ENCODE results near the gene CDON. TPM values are rescaled to one million over a fixed set of nuclear protein-coding genes. Genes with fewer than 3 reads are reported as not detected.
"Not testable (repeated sequence)": the region's sequence is repeated elsewhere in the genome, so short reads cannot be mapped to it uniquely, and the experiment has no call there.

Gene CDON
- total RNA-seq, 1 donor from 2014 or later = 19.9 TPM

DNA sequence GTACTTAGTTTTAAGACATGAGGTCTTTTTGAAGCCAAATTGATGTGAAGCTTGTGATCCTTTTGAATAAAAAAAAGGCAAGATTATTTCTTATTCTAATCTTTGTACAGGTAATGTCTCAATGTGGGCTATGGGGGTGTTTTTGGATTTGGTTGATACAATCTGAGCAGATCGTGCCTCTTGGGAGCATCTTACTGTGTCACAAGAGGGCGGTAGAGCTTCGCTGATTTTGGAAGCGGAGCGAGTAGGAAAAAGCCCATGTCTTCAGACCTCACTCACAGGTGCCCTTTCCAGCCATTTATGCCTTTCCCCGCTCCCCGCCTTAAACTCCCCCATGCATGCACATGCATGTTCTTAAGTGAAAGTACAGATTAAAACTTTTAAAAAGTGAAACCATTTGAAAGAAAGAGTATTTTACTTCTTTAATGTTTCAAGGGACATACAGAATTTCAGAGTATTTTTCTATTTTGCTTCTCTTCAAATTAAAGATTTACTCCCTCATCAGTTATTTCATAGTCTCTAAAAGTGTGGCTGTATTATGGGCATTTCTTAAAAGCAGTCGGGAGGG is 139.6 kb downstream of the CDON start:
- TF ChIP-seq, protein P1, sequence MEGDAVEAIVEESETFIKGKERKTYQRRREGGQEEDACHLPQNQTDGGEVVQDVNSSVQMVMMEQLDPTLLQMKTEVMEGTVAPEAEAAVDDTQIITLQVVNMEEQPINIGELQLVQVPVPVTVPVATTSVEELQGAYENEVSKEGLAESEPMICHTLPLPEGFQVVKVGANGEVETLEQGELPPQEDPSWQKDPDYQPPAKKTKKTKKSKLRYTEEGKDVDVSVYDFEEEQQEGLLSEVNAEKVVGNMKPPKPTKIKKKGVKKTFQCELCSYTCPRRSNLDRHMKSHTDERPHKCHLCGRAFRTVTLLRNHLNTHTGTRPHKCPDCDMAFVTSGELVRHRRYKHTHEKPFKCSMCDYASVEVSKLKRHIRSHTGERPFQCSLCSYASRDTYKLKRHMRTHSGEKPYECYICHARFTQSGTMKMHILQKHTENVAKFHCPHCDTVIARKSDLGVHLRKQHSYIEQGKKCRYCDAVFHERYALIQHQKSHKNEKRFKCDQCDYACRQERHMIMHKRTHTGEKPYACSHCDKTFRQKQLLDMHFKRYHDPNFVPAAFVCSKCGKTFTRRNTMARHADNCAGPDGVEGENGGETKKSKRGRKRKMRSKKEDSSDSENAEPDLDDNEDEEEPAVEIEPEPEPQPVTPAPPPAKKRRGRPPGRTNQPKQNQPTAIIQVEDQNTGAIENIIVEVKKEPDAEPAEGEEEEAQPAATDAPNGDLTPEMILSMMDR (IDR thresholded peaks at IDR 0.05) = peak; percentile 93
- H3K9me3 Mint-ChIP-seq (ENCODE audit: low read depth) = no peaks in the 10 kb centered on the region
- H3K27me3 Mint-ChIP-seq (ENCODE audit: low read depth) = peaks cover 30% of the 10 kb centered on the region
- no peaks in the 10 kb centered on the region for H3K36me3 Mint-ChIP-seq (ENCODE audit: low read depth)
- H3K4me1 Mint-ChIP-seq (ENCODE audit: low read depth) = peaks cover 8% of the 10 kb centered on the region
- no peak for DNase-seq (ENCODE audit: low spot score)
- H3K4me3 Mint-ChIP-seq (ENCODE audit: unreplicated experiment) = no peak overlapping the region
- H3K27ac Mint-ChIP-seq (ENCODE audit: unreplicated experiment) = no peak overlapping the region

DNA sequence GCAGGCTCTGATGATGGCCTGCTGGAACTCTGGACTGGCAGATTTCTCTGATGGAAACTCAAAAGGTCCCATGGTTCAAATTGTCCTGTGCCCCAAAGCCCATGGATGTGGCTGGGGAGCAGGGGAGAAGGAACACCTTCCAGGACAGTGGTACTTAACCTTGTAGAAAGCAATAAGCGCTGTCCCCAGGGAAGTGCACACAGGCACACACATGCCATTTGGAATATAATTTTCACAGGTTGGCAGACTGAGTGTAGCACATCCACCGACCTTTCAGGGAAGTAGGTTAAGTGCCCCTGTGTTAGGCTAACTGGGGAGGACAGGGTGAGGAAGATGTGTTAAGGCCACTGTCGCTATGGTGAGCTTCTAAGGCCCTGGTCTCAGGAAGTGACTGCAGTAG is 140.5 kb downstream of the CDON start:
- H3K36me3 Mint-ChIP-seq (ENCODE audit: low read depth) = no peaks in the 10 kb centered on the region
- TF ChIP-seq, protein P1 (IDR thresholded peaks at IDR 0.05) = no peak

DNA sequence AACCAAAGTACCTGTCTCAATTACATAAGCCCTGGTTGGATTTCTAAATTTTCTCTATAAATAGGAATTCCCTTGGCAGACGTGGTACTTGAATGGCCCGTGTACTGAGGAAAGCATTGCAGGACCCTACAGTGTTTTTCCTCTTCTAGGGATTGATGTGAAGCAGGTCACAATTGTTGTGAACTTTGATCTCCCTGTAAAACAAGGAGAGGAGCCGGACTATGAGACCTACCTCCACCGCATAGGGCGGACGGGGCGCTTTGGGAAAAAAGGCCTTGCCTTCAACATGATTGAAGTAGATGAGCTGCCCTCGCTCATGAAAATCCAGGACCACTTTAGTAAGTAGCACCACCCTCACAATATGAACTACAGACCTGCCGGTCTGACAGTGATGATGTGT is 141.6 kb downstream of the CDON start:
- TF ChIP-seq, protein P1 (IDR thresholded peaks at IDR 0.05) = no peak
- Mint-ChIP-seq H3K4me3 (ENCODE audit: unreplicated experiment) (no peak overlapping the region), H3K27ac (ENCODE audit: unreplicated experiment) (no peak overlapping the region), H3K27me3 (ENCODE audit: low read depth) (peaks cover 35% of the 10 kb centered on the region), H3K4me1 (ENCODE audit: low read depth) (peaks cover 8% of the 10 kb centered on the region), H3K36me3 (ENCODE audit: low read depth) (no peaks in the 10 kb centered on the region), H3K9me3 (ENCODE audit: low read depth) (no peaks in the 10 kb centered on the region)
- no peak for DNase-seq (ENCODE audit: low spot score)

More for the DNA sequence above, 140.5 kb downstream of the CDON start:
- H3K4me1 Mint-ChIP-seq (ENCODE audit: low read depth) = peaks cover 8% of the 10 kb centered on the region
- H3K27ac Mint-ChIP-seq (ENCODE audit: unreplicated experiment) = no peak overlapping the region
- DNase-seq (ENCODE audit: low spot score) = no peak
- no peak overlapping the region for H3K4me3 Mint-ChIP-seq (ENCODE audit: unreplicated experiment)
- peaks cover 32% of the 10 kb centered on the region for H3K27me3 Mint-ChIP-seq (ENCODE audit: low read depth)
- H3K9me3 Mint-ChIP-seq (ENCODE audit: low read depth) = no peaks in the 10 kb centered on the region

DNA sequence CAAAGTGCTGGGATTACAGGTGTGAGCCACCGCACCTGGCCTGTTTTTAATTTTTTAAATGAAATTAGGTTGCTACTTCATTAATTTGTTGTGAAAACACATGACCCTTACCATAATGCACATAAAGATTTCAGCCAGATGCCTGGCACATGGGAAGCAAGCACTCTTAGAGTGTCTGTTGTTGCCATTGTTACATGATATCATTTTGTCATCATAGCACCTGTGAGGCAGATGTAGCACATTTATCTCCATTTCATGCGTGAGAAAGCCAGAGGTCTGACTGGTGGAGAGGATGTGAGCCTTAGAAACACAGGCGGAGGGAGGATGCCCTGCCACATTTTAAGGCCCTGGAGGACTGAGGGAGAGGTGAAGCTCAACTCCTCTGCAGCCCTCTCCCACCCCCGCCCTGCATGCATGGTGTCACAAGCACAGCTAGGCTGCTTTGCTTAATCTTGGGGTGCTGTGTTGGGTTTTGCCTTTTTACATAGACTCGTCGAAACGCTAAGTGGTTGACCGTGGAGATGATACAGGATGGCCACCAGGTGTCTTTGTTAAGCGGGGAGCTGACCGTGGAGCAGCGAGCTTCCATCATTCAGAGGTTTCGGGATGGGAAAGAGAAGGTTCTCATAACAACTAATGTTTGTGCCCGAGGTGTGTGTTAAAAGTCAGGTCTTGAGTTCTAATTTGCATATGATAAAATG is 144.4 kb downstream of the CDON start:
- Mint-ChIP-seq H3K27ac (ENCODE audit: unreplicated experiment) (no peak overlapping the region), H3K4me3 (ENCODE audit: unreplicated experiment) (no peak overlapping the region), H3K27me3 (ENCODE audit: low read depth) (peaks cover 44% of the 10 kb centered on the region), H3K4me1 (ENCODE audit: low read depth) (no peaks in the 10 kb centered on the region), H3K36me3 (ENCODE audit: low read depth) (no peaks in the 10 kb centered on the region), H3K9me3 (ENCODE audit: low read depth) (no peaks in the 10 kb centered on the region)
- DNase-seq (ENCODE audit: low spot score) = no peak
- TF ChIP-seq, protein P1 (IDR thresholded peaks at IDR 0.05) = no peak

DNA sequence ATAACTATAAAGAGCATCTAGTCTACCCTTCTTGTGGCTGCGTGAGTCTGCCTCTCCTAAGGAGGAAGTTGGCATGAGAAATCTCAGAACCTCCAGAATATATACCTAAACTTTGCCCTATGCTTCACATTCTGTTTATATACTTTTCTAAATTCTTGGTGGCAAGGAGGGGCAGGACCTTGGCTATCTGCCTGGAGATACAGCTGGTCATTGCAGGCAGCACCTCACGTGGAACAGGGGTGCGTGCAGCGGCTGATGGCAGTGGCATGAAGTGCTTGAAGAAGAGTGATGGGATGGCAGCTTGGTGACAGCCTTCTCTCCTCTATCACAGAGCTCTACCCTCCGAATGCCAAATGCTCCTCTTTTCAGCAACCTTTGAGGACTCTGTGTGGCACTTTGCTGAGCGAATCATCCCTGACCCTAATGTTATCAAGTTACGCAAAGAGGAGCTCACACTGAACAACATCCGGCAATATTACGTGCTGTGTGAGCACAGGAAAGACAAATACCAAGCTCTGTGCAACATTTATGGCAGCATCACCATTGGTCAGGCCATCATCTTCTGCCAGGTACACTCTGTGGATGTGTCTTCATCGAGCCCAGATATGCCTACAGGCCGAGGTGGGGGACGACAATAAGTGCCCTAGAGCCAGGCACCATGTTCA is 145.9 kb downstream of the CDON start:
- TF ChIP-seq, protein P1 (IDR thresholded peaks at IDR 0.05) = no peak
- H3K36me3 Mint-ChIP-seq (ENCODE audit: low read depth) = no peaks in the 10 kb centered on the region
- no peaks in the 10 kb centered on the region for H3K9me3 Mint-ChIP-seq (ENCODE audit: low read depth)
- no peak overlapping the region for H3K27ac Mint-ChIP-seq (ENCODE audit: unreplicated experiment)
- no peak for DNase-seq (ENCODE audit: low spot score)
- H3K27me3 Mint-ChIP-seq (ENCODE audit: low read depth) = peaks cover 41% of the 10 kb centered on the region
- no peak overlapping the region for H3K4me3 Mint-ChIP-seq (ENCODE audit: unreplicated experiment)
- H3K4me1 Mint-ChIP-seq (ENCODE audit: low read depth) = no peaks in the 10 kb centered on the region

DNA sequence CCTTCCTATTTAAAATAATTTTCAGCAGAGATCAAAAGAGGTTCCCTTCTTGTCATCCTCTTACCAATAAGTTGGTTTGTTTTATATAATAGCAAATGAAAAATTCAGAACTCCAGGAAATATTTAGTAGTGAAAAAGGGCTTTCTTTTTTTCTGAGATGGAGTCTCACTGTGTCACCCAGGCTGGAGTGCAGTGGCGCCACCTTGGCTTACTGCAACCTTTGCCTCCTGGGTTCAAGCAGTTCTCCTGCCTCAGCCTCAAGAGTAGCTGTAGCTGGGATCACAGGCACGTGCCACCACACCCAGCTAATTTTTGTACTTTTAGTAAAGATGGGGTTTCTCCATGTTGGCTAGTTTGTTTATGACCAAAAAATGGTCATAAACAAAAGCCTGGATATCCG is 148.1 kb downstream of the CDON start:
- not testable (repeated sequence) for H3K4me3 Mint-ChIP-seq (ENCODE audit: unreplicated experiment); H3K27ac Mint-ChIP-seq (ENCODE audit: unreplicated experiment); DNase-seq (ENCODE audit: low spot score); H3K36me3 Mint-ChIP-seq (ENCODE audit: low read depth); H3K9me3 Mint-ChIP-seq (ENCODE audit: low read depth); H3K4me1 Mint-ChIP-seq (ENCODE audit: low read depth)
- H3K27me3 Mint-ChIP-seq (ENCODE audit: low read depth) = peaks cover 52% of the 10 kb centered on the region
